SIG-M5 treated with dmso at 0.1 percent for 504 hours (cell line): ENCODE data around the gene DPP10.

Source experiments
- DNase-seq: peaks from one replicate; lab custom pipeline; 2025; ENCODE audit not compliant: unreplicated experiment; lab: John Stamatoyannopoulos, UW

The DPP10 gene

DNA sequence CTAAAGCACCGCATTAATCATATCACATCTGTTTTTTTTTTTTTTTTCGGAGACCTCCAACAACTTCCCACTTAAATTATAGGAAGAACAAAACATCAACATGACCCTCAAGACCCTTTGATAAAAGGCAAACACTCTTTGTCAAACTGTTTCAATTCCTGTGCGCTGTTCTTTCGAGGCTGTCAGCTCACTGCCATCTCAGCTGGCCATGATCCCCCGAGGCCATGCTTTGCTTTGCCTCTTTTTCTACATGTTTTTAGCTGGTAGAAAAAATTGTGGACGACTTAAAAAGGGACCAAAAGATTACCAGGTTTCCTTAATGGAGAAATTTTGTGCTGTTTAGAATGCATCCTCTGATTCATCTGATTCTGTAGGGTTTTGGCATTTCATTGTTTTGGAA is 138.2 kb downstream of the DPP10 start:
- DNase-seq: no peak

DNA sequence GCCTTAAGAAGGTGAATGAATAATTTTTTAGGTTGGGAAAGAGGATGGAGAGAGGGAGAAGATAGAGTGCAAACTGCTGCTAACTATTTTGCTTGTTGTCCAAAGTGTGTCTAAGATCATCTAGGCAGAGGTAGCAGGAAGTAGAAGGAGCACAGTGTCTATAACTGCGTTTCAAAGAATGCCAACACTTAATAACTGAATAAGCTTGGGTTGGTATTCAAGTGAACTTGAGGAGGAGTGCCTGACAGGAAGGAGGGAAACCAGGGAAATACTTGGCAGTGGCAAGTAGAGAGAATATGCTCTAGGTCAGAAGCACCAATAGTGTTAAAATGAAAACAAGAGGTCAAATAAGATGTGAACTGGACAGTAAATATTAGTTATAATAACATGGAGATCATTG is 155.9 kb downstream of the DPP10 start:
- no peak for DNase-seq

DNA sequence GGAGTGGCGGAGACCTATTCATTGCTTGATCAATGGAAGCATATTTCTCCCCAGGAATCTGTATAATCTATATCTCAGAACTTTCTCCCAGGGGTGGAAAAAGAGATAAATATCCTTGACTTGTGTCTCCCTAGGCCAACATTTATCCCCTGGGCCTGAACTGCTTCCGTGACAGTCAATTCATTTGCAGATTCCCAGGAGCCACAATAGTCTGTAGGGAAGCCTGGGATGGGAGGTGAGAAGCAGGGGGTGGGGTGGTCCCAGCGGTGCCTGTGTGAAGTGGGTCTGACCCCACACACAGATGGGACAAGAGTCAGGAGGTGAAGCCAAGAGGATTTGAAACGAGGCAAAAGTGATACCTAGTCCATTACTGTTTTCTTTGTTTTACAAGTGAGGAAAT is 166.8 kb downstream of the DPP10 start:
- no peak for DNase-seq

DNA sequence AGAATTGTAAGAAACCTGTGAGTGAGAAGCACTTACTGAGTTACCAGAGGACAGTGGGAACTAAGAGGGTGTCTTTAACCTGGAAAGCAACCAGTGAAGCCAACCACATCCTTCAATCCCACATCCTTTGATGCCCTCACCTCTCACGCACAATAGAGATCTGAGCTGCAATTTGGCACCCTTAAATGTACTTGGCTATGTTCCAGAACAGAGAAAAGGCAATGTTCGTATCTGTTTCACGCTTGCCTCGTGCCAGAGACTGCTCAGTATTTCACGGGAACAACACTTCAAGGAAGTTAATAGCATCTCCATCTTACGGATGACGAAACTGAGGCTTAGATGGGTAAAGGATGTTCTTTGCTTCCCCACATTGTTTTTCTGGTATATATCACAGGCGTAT is 167.4 kb downstream of the DPP10 start:
- DNase-seq: no peak

DNA sequence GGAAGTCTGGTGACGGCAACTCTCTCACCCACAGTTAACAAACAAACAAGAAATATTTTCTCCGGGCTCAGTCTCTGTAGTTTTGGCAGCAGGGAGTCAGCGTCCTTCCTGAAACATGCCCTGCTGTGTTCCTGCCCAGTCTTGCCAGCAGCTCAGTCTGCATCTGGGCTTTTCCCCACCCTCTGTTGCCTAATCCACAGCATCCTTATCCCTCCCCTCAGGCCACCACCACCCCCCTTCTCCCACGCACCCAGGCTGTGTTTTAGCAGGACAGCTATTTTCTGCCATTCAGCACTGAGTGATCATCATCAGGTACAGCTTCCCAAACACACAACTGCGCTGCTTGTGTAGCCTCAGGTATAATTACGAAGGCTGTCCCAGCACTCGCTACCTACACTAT is 168.2 kb downstream of the DPP10 start:
- DNase-seq: no peak

DNA sequence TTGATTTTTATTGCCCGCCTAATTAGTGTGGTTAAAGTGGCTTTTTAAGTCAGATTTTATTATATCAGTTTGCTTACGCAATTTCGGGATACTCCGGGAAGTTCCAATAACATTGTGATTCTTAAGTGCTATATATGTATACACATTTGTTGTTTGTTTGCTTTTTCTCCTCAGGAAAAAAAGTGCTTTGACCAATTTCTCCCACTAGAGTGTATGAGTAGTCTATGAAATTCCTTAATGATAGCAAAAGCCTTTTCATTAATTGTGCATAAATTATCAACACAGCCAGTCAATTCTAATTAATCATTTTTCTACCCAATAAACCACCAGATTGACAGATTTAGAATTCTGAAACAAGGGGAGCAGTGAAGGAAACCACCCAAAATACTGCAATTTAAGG is 172.2 kb downstream of the DPP10 start:
- no peak for DNase-seq

DNA sequence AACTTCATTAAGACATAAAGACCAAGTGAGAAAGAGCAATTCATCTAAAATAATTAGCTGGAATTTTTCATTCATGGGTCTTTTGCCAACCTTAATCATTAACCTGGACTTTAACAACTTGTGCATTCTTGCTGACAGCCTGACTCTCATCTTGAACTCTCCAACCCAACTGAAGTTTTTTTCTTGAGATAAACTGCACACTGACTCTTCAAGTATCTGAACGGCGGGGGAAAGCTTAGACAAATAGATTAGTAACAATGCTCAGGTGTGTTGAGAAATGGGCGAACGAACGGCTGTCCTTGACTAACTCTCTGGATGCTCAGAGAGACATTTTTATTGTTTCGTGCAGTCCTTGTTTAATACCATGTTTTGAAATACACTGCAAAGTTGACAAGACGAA is 186.0 kb downstream of the DPP10 start:
- DNase-seq: no peak

DNA sequence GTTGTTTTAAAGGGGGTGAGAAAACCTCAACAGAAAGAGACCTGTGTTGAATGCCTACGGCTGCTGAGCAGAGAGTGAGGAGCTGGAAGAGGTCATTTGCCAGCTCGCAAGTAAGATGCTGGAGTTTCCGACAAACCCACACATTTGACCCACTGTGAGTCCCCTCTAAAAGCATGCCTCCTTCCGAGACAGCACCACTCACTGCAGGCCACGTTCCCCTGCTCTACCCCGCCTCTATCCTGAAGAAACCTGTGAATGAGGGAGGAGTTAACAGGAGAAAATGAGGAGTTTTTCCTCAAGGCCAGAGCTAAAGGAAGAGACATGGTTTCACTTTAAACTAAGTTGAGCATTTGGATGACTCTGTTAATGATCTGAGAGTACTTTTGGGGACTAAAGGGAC is 188.7 kb downstream of the DPP10 start:
- no peak for DNase-seq

DNA sequence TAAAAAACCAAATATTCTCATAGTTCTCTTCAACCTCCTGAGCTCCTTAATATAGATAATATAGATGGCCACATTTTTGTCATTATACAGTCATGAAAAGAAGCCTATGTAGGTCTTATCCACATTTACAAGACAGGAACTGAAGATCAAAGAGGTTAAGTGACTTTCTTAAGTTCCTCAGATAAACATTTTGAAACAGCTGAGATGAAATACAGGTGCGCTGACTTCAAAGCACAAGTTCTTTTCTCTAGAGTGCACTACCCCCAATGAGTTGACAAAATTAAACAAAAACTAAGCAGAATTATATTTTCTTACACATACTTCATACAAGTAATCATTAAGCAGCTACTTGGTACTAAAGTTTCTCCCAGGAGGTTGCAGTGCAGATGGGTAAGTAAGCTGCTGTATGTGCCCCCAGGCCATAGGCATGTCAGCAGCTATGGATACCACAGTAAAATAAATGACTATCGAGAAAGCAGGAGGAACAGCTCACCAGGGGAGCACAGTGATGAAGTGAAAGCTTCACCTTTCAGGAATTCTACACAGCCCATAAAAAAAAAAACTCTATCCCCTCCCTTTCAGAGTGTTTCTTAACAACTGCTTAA is 199.8 kb downstream of the DPP10 start:
- DNase-seq: no peak

DNA sequence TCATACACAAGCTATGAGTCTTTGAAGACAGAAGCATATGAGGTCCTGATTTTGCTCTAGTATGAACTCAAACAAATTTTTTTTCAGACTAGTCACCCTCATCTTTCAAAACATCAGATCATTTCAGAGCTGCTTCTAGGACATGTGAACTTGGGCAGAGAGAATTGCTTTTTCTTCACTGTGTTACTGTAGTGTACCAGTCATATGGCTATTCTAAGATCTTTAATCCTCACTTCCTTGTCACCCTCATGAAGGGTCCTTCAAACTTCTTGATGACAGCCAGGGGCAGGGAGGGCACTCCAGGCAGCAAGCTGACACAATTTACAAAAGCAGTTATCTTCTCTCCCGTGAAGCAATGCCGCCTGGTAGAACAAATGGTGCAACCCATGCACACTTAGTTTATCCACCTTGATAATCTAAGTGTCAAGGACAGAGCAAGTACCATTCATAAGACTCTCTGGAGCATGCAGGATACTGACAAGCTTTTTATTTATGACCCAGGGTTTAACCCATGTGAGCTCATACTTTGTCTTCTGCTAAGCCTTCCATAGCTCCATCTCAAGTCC is 200.6 kb downstream of the DPP10 start:
- no peak for DNase-seq

DNA sequence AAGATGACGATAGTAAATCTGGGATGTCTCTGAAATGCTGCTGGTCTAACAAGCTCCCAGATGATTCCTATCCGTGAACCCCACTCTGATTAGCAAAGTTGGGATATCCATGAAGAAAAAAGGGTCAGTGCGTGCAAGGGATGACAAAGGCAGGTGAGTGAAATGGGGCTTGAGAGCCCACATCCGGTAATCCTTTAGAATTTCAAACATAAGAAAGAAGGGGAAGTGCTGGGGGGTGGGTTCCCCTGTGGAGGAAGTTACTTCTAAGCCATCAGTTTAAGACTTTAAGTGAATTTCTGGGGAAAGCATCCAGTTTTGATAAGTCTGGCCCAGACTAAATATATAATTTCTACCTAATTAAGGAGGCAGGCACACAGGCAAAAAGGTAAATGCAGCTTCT is 209.5 kb downstream of the DPP10 start:
- no peak for DNase-seq

DNA sequence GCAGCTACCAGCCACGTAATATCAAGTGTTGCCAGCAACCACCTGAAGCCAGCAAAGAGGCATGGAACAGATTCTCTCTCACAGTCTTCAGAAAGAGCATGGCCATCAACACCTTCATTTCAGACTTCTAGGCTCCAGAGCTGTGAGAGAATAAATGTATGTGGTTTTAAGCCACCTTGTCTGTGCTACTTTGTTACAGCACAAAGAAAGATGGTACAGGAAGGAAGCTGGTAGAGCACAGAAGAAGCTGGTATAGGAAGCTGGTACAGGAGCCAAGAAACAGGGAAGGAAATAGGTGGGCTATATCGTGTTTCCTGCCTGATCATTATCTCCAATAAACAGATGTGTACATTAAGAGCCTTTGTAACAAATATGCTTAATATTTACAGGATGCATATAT is 217.4 kb downstream of the DPP10 start:
- DNase-seq: no peak

DNA sequence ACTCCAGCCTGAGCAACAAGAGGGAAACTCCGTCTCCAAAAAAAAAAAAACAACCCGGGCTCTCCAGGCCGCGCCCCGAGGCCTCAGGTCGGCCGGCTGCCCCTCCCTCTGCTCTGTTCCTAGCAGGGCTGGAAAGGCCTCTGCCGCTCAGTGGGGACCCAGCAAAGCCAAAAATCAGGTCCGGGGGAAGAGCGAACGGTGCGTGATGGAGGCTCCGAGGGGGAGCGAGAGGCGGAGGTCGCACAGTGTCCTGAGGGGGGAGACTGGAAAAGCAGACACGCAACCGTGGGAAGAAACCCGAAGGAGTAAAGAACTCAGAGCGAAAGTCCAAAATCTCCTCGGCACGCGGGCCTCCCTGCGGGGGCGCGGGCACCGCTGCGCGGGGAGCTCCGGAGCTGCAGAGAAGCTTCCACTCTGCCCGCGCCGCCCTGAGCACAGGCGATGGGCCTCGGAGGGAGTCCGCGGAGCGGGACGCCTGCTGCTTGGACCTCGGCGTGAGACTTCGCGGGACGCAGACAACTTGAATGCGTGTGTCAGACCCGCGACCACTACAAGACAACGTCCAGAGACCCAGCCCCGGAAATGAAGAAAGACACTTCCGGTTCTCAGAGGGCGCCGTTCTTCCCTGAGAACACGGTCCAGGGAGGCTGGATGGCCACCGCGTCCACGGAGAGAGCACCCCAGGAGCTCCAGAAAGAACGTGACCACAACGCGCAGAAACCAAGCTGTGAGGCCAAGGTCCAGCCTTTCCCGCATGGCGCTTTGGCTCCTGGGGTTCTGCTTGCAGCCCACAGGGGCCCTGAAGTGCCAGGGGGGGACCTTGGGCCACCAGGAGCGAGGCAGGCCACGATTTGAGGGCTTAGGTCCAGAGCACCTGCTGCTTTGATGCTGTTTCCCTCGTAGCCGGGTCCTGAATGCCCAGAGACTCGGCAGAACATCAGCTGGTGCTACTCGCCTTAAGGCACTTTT is 219.8 kb downstream of the DPP10 start:
- no peak for DNase-seq

DNA sequence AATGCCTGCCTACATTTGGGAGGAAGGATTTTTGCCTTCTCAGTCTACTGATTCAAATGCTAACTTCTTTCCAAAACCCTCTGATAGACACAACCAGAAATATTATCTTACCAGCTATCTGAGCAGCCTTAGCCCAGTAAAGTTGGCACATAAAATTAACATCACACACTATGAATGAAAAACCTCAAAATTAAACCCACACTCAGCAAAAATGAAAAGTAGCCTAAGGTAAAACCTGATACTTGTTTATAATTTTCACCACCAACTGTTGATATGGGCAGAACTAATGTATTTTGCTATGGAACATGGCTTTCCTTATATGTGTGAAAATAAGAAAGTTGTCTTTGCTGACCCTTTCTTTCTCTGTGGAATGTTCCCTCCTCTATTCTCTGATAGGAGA is 226.0 kb downstream of the DPP10 start:
- no peak for DNase-seq

DNA sequence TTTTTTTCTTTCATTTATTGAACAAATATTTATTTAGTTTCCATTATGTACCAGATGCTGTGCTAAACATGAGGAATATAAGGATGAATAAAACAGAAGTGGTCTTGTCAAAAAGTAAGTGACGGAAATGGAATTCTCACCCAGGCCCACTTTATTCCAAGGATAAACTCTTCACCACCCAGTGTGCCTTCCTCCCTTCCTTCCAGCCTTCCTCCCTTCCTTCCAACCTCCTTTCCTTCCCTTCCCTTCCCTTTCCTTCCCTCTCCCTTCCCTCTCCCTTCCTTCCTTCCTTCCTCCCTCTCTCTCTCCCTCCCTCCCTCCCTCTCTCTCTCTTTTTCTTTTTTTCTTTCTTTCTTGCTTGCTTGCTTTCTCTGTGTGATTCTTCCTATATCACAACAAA is 240.8 kb downstream of the DPP10 start:
- no peak for DNase-seq

DNA sequence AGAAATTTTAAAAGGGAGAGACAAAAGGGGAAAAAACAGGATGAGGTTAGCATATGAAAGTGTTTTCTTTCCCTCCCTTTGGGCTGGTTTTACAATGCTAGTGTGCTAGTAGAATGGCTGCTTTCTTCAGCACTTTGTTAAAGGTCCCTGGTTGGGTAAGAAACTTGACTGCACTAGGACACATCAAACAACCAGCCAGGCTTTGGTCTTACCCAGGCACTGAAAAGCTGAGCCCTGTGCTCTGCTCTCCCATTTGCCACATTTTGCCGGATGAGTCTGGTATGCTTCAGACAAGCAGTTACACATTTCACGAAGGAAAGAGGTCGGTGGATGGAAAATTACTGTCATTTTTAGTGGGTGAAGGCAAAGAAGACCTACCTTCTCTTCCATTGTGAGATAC is 242.0 kb downstream of the DPP10 start:
- no peak for DNase-seq

DNA sequence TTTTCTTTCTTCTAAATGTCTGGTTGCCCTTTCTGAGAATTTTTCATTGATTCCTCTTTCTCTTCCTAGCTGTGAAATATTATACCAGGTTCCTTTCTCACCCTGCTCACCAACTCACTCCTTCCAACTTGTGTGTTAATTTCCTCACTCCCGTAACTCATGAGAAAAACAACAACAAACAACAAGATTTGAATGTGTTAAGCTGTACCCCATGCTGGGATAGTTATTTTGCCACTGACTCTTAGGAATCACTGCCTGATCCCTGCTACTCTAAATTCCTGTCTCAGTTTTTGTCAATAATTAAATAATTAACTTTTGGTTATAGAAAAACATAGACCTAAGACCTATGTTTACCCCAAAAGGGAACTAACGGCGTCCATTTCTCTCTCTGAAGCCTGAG is 242.7 kb downstream of the DPP10 start:
- no peak for DNase-seq

DNA sequence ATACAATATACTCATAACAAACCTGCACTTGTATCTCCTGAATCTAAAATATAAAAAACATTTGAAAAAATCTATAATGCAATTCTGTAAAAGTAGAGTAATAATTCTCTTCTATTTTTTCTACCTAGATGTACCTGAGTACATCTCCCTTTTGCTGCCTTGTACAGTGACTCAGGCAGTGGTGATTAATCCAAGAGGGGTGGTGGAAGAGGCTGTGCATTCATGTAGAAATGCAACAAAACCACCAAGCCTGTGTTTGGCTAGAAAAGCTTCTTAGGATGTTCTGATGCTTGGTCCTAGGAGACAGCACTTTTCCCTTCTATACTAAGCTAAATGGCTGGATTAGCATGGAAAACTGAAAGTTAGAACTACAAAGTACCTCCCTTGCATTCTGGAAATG is 245.8 kb downstream of the DPP10 start:
- no peak for DNase-seq

DNA sequence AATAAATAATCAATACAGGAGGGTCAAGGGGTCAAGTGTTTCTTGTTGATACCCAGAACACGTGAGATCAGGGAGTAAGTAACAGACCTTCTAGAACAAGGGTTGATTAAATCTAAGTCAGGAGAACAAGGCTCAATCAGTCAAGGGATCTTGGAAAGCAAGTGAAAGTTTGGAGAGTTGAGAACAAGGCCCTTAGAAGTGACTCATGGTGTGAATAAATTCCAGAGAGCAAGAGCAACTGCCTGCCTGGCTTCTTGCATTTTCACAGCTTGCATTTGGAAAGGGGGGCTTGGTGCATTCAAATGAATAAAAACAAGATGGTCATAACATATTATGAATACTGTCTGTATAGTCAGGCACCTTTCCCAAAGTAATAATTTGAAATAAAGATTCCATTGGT is 256.1 kb downstream of the DPP10 start:
- no peak for DNase-seq

DNA sequence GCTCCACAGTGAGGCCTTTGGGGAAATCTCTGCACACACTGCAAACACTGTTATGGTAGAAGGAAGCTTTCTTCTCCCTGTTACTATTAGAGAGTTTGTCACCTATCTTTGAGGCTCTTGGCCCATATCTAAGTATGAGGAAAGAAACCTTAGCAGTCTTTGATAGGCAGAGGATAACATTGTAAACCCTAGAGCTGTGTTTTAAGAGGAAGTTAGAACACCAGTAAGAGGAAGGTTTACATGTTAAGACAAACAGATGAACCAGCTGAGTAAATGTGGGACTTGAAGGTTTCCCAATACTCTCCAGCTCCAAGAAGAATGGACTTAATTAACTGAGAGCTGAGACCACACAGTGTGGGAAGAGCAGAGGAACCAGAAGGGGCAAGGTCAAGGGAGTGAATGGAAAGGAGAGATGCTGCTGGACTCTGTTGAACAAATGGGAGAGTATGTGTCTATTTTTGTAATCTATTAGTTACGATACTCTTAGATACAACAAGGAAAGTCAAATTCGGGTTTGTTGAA is 257.0 kb downstream of the DPP10 start:
- DNase-seq: peak; percentile 0

DNA sequence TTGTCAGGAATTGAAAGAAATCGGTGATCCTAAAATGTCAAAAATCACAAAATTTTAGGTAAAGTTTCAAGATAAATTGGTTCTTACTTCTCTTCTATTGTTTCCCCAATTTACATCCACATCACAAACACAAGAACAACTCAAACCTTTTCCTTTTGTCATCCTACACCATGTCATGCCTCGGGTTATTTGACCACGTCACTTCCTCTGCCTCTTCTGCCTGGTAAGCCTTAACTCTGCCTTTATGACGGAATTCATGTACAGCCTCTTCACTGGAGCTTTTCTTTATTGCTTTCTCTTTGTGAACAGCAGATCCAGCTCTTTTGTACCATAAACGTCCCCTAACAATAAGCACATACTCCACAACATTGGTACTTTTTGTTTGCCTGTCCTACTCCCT is 258.0 kb downstream of the DPP10 start:
- no peak for DNase-seq
